Activated naive CD4-positive, alpha-beta T cell treated with anti-CD3 and anti-CD28 coated beads, Interleukin-2, amount 10 ng/mL, durations not matched to agents 7 days and 5 days (primary cell): ENCODE data around the gene CRX.
A peak's percentile ranks its signal among the peaks of the same experiment; 100 is the strongest.
"Not testable (repeated sequence)": the region's sequence is repeated elsewhere in the genome, so short reads cannot be mapped to it uniquely, and the experiment has no call there.

ENCODE experiments used
- CTCF ChIA-PET: fragments of 350-600 bp; sonication (Branson Sonifier 250); formaldehyde crosslinking; loops from one replicate; lab custom pipeline; 2021; ENCODE audit warnings: antibody characterized with exemption; lab: Charles Lee
- DNase-seq: peaks from one replicate; pipeline ENCODE4 v3.0.0-alpha.2; 2020
- H3K27ac Mint-ChIP-seq: one replicate; pipeline ENCODE4 v1.8.0; 2021; ENCODE audit warnings: mild to moderate bottlenecking, moderate library complexity, mixed read lengths
- H3K27me3 Mint-ChIP-seq: one replicate; pipeline ENCODE4 v1.8.0; 2021; ENCODE audit warnings: mild to moderate bottlenecking, mixed read lengths
- H3K36me3 Mint-ChIP-seq: one replicate; pipeline ENCODE4 v1.8.0; 2021; ENCODE audit warnings: mixed read lengths
- H3K4me1 Mint-ChIP-seq: one replicate; pipeline ENCODE4 v1.8.0; 2021; ENCODE audit warnings: mixed read lengths
- H3K4me3 Mint-ChIP-seq: one replicate; pipeline ENCODE4 v1.8.0; 2021; ENCODE audit warnings: mild to moderate bottlenecking, moderate library complexity, mixed read lengths
- H3K9me3 Mint-ChIP-seq: one replicate; pipeline ENCODE4 v1.8.0; 2021; ENCODE audit warnings: mixed read lengths

CRX gene

DNA sequence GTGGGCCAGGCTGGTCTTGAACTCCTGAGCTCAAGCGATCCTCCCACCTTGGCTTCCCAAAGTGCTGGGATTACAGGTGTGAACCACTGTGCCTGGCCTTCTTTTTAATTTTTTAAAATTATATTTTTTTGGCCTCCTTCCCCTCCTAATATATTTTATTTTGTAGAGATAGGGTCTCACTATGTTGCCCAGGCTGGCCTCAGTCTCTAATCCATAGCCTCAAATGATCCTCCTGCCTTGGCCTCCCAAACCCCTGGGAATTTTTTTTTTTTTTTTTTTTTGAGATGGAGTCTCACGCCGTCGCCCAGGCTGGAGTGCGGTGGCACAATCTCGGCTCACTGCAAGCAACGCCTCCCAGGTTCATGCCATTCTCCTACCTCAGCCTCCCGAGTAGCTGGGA, 5.5 kb upstream of the CRX start:
- not testable (repeated sequence) for H3K36me3 Mint-ChIP-seq, H3K27ac Mint-ChIP-seq, H3K4me1 Mint-ChIP-seq, H3K9me3 Mint-ChIP-seq, DNase-seq, H3K4me3 Mint-ChIP-seq
- H3K27me3 Mint-ChIP-seq: peaks cover 33% of the 10 kb centered on the region
- CTCF ChIA-PET: interaction anchor here (1.0 to 1.2 kb wide), 2 partner anchors 47 to 53 kb away, joined by 3 read pairs; no protein-coding TSS in a partner anchor

DNA sequence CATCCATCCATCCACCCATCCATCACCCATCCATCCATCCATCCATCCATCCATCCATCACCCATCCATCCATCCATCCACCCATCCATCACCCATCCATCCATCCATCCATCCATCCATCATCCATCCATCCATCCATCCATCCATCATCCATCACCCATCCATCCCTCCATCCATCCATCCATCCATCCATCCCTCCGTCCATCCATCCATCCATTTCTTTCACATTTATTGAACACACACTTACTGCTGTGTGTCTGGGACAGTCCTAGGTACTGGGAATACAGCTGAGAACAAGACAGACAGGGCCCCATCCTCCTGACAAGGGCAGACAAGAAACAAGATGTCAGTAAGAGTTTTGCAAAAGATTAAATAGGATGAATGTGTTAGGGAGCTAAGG, 3.5 kb upstream of the CRX start:
- H3K27me3 Mint-ChIP-seq: peaks cover 49% of the 10 kb centered on the region

DNA sequence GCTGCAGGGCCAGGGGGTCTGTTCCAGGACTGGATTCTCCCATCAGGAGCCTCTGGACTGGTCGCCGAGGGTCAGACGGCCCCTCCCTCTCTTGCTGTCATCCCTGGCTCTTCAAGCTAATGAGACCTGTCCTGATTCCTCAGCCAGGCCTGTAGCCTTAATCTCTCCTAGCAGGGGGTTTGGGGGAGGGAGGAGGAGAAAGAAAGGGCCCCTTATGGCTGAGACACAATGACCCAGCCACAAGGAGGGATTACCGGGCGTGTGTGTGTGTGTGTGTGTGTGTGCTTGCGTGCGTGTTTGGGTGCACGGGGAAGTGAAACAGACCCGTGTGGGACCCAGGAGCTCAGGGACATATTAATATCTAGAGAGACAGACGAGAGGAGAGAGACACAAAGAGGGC, 1.9 kb upstream of the CRX start:
- Mint-ChIP-seq H3K36me3 (no peaks in the 10 kb centered on the region), H3K27me3 (peaks cover 45% of the 10 kb centered on the region), H3K4me1 (peaks cover 3% of the 10 kb centered on the region), H3K4me3 (no peak overlapping the region), H3K9me3 (no peaks in the 10 kb centered on the region), H3K27ac (no peak overlapping the region)
- DNase-seq: no peak
- CTCF ChIA-PET: no interaction called here

More for the DNA sequence above, 3.5 kb upstream of the CRX start:
- H3K27ac Mint-ChIP-seq, H3K9me3 Mint-ChIP-seq, DNase-seq, H3K36me3 Mint-ChIP-seq, CTCF ChIA-PET, H3K4me3 Mint-ChIP-seq, H3K4me1 Mint-ChIP-seq: not testable (repeated sequence)

DNA sequence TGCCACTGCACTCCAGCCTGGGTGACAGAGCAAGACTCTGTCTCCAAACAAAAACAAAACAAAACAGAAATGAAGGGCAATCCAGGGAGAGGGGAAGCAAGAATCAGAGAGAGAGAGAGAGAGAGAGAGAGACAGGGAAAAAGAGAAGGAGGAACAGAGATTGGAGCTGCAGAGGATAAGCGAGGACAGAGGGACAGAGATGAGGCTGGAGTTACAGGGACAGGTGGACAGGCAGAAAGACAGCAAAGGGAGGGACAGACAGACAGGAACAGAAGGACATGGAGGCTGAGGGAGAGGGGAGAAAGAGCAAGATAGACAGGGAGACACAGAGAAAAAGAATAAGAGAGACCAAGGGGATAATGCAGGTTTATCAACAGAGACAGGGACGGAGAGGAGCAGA, 1.3 kb upstream of the CRX start:
- Mint-ChIP-seq H3K27ac (no peak overlapping the region), H3K9me3 (no peaks in the 10 kb centered on the region), H3K4me1 (peaks cover 3% of the 10 kb centered on the region), H3K27me3 (peaks cover 45% of the 10 kb centered on the region), H3K36me3 (no peaks in the 10 kb centered on the region), H3K4me3 (no peak overlapping the region)
- CTCF ChIA-PET: no interaction called here
- no peak for DNase-seq

DNA sequence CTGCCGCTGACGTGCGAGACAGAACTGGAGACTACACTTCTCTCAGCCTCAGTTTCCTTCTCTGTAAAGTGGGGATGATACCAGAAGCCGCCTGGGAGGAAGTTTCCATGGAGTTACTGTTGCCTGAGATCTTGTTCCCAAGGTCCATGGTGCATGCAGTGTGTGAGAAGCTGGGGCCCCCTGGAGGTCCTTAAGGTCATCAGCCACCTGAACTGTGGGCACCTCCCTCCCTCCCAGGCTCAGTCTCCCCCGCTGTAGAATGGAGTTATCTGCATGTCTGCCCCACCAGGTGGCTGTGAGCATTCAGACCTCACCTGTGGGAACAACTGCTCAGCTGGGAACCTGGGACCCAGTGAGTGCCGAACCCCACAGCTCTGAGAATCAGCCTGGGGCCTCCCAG, 2.7 kb downstream of the CRX start:
- H3K4me1 Mint-ChIP-seq: peaks cover 3% of the 10 kb centered on the region
- DNase-seq: no peak
- H3K9me3 Mint-ChIP-seq: no peaks in the 10 kb centered on the region
- CTCF ChIA-PET: no interaction called here
- no peak overlapping the region for H3K27ac Mint-ChIP-seq
- H3K36me3 Mint-ChIP-seq: no peaks in the 10 kb centered on the region
- H3K4me3 Mint-ChIP-seq: no peak overlapping the region
- peaks cover 37% of the 10 kb centered on the region for H3K27me3 Mint-ChIP-seq

DNA sequence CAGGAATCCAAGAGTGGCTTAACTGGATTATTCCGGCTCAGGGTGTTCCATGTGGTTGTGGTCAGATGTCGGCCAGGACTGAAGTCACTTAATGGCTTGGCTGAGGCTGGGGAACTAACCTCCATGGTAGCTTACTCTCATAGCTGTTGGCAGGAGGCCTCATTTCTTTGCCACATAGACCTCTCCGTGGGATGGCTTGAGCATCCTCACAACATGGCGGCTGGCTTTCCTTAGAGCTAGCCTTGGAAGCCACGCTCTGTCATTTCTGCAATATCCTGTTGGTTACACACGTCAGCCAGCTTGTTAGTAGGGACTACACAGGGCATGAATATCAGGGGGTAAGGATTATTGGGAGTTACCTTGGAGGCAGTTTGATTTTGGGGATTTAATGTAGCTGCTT, 5.1 kb downstream of the CRX start:
- no peak for DNase-seq
- H3K9me3 Mint-ChIP-seq: no peaks in the 10 kb centered on the region
- no peaks in the 10 kb centered on the region for H3K36me3 Mint-ChIP-seq
- H3K4me3 Mint-ChIP-seq: no peak overlapping the region
- peaks cover 13% of the 10 kb centered on the region for H3K27me3 Mint-ChIP-seq
- CTCF ChIA-PET: interaction anchor here (1.1 to 1.6 kb wide), 2 partner anchors 12 to 23 kb away, joined by 3 read pairs; no protein-coding TSS in a partner anchor
- no peaks in the 10 kb centered on the region for H3K4me1 Mint-ChIP-seq
- H3K27ac Mint-ChIP-seq: no peak overlapping the region

DNA sequence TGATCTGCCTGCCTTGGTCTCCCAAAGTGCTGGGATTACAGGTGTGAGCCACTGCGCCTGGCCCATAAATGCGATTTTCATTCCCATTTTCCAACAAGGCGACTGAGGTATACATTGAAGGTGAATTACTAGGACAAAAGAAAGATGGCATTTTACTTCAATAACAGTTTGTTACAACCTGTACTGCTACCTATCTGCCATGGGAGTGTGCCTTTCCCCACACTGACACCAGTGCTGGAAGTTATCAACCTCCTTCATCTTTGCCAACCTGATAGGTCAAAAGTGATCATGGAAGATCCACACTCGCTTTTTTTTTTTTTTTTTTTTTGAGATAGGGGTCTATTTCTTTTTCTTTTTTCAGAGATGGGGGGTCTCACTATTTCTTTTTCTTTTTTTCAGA, 11.0 kb downstream of the CRX start:
- Mint-ChIP-seq H3K4me1 (no peaks in the 10 kb centered on the region), H3K9me3 (no peaks in the 10 kb centered on the region), H3K27me3 (no peaks in the 10 kb centered on the region), H3K36me3 (no peaks in the 10 kb centered on the region), H3K27ac (no peak overlapping the region), H3K4me3 (no peak overlapping the region)
- CTCF ChIA-PET: no interaction called here
- no peak for DNase-seq

DNA sequence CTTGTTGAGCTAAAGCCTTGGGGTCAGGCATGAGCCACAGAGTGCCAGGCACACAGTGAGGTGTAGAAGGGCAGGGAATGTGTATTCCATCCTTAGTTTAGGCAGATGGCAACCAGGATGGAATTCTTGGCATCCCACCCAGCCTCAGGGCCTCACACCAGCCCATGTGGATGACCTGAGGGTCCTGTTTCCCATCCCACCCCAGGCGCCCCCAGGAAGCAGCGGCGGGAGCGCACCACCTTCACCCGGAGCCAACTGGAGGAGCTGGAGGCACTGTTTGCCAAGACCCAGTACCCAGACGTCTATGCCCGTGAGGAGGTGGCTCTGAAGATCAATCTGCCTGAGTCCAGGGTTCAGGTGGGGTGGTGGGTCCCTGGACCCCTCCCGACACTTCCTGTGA, 14.3 kb downstream of the CRX start:
- Mint-ChIP-seq H3K36me3 (no peaks in the 10 kb centered on the region), H3K4me3 (no peak overlapping the region), H3K4me1 (no peaks in the 10 kb centered on the region), H3K9me3 (no peaks in the 10 kb centered on the region), H3K27ac (no peak overlapping the region), H3K27me3 (no peaks in the 10 kb centered on the region)
- no peak for DNase-seq
- CTCF ChIA-PET: no interaction called here

DNA sequence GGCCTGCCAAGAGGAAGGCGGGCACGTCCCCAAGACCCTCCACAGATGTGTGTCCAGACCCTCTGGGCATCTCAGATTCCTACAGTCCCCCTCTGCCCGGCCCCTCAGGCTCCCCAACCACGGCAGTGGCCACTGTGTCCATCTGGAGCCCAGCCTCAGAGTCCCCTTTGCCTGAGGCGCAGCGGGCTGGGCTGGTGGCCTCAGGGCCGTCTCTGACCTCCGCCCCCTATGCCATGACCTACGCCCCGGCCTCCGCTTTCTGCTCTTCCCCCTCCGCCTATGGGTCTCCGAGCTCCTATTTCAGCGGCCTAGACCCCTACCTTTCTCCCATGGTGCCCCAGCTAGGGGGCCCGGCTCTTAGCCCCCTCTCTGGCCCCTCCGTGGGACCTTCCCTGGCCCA, 17.7 kb downstream of the CRX start:
- Mint-ChIP-seq H3K9me3 (no peaks in the 10 kb centered on the region), H3K36me3 (no peaks in the 10 kb centered on the region), H3K4me1 (no peaks in the 10 kb centered on the region), H3K27ac (no peak overlapping the region), H3K27me3 (peaks cover 18% of the 10 kb centered on the region), H3K4me3 (no peak overlapping the region)
- CTCF ChIA-PET: interaction anchor here (1.6 kb wide), 1 partner anchor 10 kb away, joined by 4 read pairs; no protein-coding TSS in a partner anchor
- DNase-seq: no peak

DNA sequence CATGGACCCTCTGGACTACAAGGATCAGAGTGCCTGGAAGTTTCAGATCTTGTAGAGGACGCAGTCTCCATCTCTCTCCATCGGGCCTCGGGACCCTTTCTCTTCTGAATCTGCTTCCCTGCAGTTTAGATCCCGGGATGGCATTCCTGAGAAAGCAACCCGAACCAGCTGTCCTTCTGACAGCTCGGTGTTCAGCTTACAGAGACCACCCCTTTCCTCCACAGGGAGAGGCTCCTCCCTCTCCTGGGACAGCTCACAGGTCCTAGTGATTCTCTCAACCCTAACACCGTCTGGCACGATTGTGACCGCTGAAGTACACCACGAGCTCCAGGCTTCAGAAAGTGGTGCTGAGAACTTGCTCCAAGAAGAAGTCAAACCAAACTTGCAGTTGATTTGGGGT, 18.2 kb downstream of the CRX start:
- H3K27me3 Mint-ChIP-seq: peaks cover 18% of the 10 kb centered on the region
- no peak overlapping the region for H3K27ac Mint-ChIP-seq
- DNase-seq: no peak
- CTCF ChIA-PET: interaction anchor here (1.6 kb wide), 1 partner anchor 10 kb away, joined by 4 read pairs; no protein-coding TSS in a partner anchor
- no peaks in the 10 kb centered on the region for H3K9me3 Mint-ChIP-seq
- no peaks in the 10 kb centered on the region for H3K4me1 Mint-ChIP-seq
- H3K36me3 Mint-ChIP-seq: no peaks in the 10 kb centered on the region
- no peak overlapping the region for H3K4me3 Mint-ChIP-seq

DNA sequence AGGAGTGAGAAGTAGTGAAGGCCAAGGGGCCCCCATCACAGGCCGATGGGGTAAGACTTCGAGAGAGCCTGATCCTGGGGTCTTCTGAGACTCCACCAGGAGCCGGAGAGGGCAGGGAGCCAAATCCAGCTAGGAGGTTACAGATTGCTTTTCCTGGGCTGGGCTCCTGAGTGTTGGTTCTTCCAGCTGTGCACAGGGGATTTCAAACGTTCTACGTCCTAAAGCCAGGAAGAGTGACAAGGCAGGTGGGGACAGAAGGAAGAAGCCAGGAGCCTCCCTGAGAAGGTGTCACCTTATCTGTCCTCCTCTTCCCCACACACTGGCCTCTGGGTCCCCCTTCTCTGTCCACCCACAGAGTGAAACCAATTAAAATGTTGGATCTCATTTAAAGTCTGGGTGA, 21.2 kb downstream of the CRX start:
- Mint-ChIP-seq H3K27me3 (peaks cover 26% of the 10 kb centered on the region), H3K27ac (no peak overlapping the region), H3K36me3 (no peaks in the 10 kb centered on the region), H3K4me1 (no peaks in the 10 kb centered on the region), H3K9me3 (no peaks in the 10 kb centered on the region), H3K4me3 (no peak overlapping the region)
- DNase-seq: no peak
- CTCF ChIA-PET: no interaction called here

DNA sequence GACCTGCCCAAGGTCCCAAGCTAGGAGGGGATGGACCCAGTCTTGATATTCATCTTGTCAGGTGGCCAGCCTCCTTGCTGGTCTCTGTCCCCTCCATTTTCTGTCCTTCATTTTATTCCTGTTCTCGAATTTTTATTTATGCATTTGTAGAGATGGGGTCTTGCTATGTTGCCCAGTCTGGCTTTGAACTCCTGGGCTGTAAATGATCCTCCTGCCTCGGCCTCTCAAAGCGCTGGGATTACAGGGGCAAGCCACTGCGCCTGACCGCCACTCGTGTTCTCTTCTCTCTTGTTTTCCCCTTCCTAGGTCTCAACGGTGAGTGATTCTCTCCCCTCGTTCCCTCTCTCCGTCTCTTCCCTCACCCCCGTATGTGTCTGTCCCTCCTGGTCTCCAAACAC, 26.7 kb downstream of the CRX start:
- H3K36me3 Mint-ChIP-seq: no peaks in the 10 kb centered on the region
- no peak for DNase-seq
- H3K4me1 Mint-ChIP-seq: peaks cover 14% of the 10 kb centered on the region
- no peaks in the 10 kb centered on the region for H3K9me3 Mint-ChIP-seq
- H3K27me3 Mint-ChIP-seq: peaks cover 60% of the 10 kb centered on the region
- CTCF ChIA-PET: interaction anchor here (1.1 to 1.5 kb wide), 2 partner anchors 15 to 21 kb away, joined by 3 to 6 read pairs; no protein-coding TSS in a partner anchor
- H3K4me3 Mint-ChIP-seq: no peak overlapping the region
- H3K27ac Mint-ChIP-seq: no peak overlapping the region

DNA sequence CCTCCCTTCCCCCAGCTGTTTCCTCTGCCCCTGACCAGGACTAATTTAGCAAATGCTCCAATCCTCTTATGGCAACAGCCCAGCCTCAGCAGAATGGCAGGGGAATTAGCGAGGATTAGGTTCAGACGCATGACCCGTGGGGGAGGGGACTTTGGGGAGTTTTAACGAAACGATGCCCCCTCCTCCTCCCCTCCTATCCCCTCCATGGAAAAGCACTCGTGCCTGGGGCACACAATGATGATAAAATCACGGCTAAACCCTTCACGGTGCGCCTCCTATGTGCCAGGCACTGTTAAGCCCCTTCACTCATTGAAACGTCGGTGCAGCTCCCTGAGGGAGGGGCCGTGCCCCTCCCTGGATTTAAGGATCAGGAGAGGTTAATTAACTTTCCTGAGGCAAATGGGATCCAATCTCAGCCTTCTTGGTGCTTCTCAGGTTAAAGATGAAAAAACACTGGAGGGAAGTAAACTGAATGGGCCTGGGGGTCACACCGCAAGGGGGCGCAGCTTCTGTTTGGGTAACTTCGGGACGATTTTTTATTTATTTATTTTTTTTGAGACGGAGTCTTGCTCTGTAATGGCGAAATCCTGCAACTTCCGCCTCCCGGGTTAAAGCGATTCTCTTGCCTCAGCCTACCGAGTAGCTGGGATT, 27.2 kb downstream of the CRX start:
- Mint-ChIP-seq H3K4me3 (no peak overlapping the region), H3K36me3 (no peaks in the 10 kb centered on the region), H3K27me3 (peaks cover 63% of the 10 kb centered on the region)

DNA sequence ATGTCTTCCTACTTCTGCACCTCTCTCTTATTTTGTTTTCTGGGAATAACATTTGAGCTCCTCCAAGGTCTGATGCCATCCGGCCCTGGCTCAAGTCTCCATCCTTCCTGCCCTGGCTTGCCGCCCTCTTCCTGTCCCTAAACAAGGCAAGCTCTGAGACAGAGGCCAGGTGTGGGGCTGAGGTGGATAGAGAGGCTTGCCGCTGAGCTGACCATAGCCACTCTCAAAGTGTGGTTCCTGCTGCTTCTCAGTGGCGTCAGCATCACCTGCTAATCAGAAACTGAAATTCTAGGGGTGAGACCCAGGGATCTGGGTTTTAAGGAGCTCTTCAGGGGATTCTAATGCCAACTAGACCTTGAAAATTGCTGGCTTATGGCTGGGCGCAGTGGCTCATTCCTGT, 31.3 kb downstream of the CRX start:
- no peak for DNase-seq
- CTCF ChIA-PET: no interaction called here
- Mint-ChIP-seq H3K4me1 (peaks cover 23% of the 10 kb centered on the region), H3K36me3 (no peaks in the 10 kb centered on the region), H3K9me3 (no peaks in the 10 kb centered on the region), H3K27me3 (peaks cover 55% of the 10 kb centered on the region), H3K27ac (no peak overlapping the region), H3K4me3 (no peak overlapping the region)

More for the DNA sequence above, 27.2 kb downstream of the CRX start:
- CTCF ChIA-PET: interaction anchor here (1.0 to 1.5 kb wide), 4 partner anchors 9 to 22 kb away, joined by 3 to 6 read pairs (median 4); no protein-coding TSS in a partner anchor
- DNase-seq: peak; percentile 55
- Mint-ChIP-seq H3K27ac (no peak overlapping the region), H3K4me1 (peaks cover 17% of the 10 kb centered on the region), H3K9me3 (no peaks in the 10 kb centered on the region)

DNA sequence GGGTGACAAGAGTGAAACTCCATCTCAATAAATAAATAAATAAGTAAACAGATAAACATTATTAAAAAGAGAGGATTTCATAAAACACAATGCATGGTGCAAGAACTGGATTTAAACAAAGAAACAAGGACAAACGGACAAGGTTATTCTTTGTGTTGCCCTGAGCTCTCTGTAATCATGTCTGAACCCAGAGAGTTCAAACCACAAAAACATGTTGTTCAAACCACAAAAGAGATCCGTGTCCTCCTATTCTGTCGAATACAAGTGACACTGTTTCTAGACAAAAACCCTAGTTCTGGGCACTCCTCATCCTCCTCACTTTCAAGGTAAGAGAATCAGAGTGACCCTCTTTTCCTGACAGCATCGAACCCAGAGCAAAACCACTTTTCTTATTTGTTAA, 32.7 kb downstream of the CRX start:
- Mint-ChIP-seq H3K27me3 (peaks cover 48% of the 10 kb centered on the region), H3K4me3 (no peak overlapping the region), H3K9me3 (no peaks in the 10 kb centered on the region)

More for the DNA sequence above, 32.7 kb downstream of the CRX start:
- no peak for DNase-seq
- CTCF ChIA-PET: interaction anchor here (0.9 kb wide), 1 partner anchor 8 kb away, joined by 3 read pairs; no protein-coding TSS in a partner anchor
- H3K36me3 Mint-ChIP-seq: no peaks in the 10 kb centered on the region
- peaks cover 13% of the 10 kb centered on the region for H3K4me1 Mint-ChIP-seq
- no peak overlapping the region for H3K27ac Mint-ChIP-seq
